Epidermal melanocyte (primary cell): ENCODE results near the gene PERP.

Experiments used
- DNase-seq: peaks from one replicate; pipeline ENCODE4 v3.0.0; 2011; ENCODE audit warnings: low spot score; ENCODE audit not compliant: insufficient read length

PERP gene

DNA sequence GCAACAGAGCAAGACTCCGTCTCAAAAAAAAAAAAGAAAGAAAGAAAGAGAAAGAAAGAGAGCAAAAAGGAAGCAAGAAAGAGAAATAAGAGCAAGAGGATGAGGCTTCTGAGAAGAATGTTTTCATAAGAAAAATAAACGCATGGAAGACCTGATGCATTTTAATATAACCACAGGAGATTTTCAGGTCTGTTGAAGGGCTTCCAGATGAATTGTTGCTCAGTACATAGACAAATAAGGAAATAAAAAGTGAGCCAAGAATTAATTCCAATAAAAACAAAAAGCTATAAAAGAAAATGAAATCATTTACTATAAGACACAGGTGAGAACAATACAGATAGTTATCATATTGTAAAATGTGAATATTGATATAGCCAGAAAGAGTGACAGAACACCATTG is 43.5 kb downstream of the PERP start:
- no peak for DNase-seq

- no peak for DNase-seq
Measured at GRCh38 chr6:138054982-138055381, 52.2 kb downstream of the PERP start.

GRCh38 chr6:138052783-138053182 is 54.4 kb downstream of the PERP start:
- DNase-seq = no peak

DNA sequence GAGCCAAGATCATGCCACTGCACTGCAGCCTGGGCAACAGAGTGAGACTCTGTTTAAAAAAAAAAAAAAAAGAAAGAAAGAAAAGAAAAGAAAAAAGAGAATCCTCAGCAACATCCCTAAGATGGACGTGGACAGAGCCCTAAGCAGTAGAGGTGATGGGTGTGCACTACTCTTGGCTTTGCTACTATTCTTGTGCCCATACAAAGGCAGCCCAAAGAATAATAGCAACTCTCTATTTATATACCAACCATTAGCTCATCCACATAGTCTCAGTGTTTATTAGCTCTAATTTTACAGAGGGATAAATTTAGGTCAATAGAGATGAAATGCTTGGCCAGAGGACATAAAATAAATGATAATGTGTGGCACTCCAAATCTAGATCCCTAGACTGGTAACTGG is 62.2 kb downstream of the PERP start:
- DNase-seq = no peak

DNA sequence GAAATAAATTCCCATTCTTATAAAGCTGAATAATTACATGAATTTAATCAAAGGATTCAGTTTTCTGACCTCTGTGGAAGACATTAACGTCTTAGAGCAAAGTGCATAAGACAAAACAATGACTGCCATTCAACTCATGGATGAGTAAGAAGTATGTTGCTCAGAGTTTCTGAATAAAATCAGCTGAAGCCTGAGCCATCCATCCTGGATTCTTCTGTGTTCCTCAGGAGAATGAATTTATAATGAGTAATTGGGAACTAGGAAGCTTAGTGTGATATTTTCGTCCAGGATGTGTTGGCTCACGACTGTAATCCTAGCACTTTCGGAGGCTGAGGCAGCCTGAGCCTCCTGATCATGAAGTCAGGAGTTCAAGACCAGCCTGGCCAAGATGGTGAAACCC is 62.8 kb downstream of the PERP start:
- no peak for DNase-seq
